Stomach (tissue), 9 donors: Measurements from ENCODE around the gene FYN. TPM values are rescaled to one million over a fixed set of nuclear protein-coding genes. Genes with fewer than 3 reads are reported as not detected.

Experiments
- DNase-seq, 2 donors: peaks; one replicate each; pipeline versions ENCODE4 v3.0.0 to v3.0.0-alpha.2; 2013 to 2019
- H3K27ac ChIP-seq, 5 donors: fragments of 200-600 bp in 4 of 5; sonication (generic) in 4 of 5; one replicate each; pipeline ENCODE4 v1.5.1; 2013 to 2019; ENCODE audit warnings: mild to moderate bottlenecking in 1 of 5, moderate library complexity in 1 of 5
- H3K27me3 ChIP-seq, 3 donors: fragments of 200-600 bp; sonication (generic); one replicate each; pipeline ENCODE4 v1.5.1; 2017 to 2019; ENCODE audit warnings: mixed run types in 1 of 3
- H3K36me3 ChIP-seq, 4 donors: fragments of 200-600 bp; sonication (generic); 1 replicate in 3 of 4; 2 replicates in 1 of 4; pipeline ENCODE4 v1.5.1; 2016 to 2019
- H3K4me1 ChIP-seq, 4 donors: fragments of 200-600 bp; sonication (generic); one replicate each; pipeline ENCODE4 v1.5.1; 2016 to 2019
- H3K4me3 ChIP-seq, 4 donors: fragments of 200-600 bp; sonication (generic) in 3 of 4; one replicate each; pipeline ENCODE4 v1.5.1; 2016 to 2019; ENCODE audit warnings: mild to moderate bottlenecking in 1 of 4
- H3K9me3 ChIP-seq, 4 donors: fragments of 200-600 bp; sonication (generic); one replicate each; pipeline ENCODE4 v1.5.1; 2016 to 2019
- CTCF ChIP-seq, 7 experiments: fragments of 450-650 bp in 4 of 7; fragments of 200-600 bp in 3 of 7; sonication (generic) in 3 of 7; IDR thresholded peaks; one replicate each; pipeline ENCODE4 v1.5.1; 2016 to 2019; ENCODE audit warnings: antibody characterized with exemption in 7 of 7, control low read depth in 2 of 7, mild to moderate bottlenecking in 1 of 7
- EP300 ChIP-seq: sonication (generic); formaldehyde crosslinking; IDR thresholded peaks from one replicate; pipeline ENCODE4 v1.6.1; 2017; ENCODE audit warnings: antibody characterized with exemption
- POLR2A ChIP-seq, 4 donors: fragments of 450-650 bp; IDR thresholded peaks; one replicate each; pipeline ENCODE4 v1.6.1; 2016; ENCODE audit warnings: antibody characterized with exemption in 4 of 4, control low read depth in 2 of 4, mild to moderate bottlenecking in 1 of 4, moderate library complexity in 1 of 4
- POLR2AphosphoS5 ChIP-seq, 3 donors: sonication (generic); formaldehyde crosslinking; IDR thresholded peaks; one replicate each; pipeline ENCODE4 v1.6.1; 2016; ENCODE audit warnings: antibody characterized with exemption in 3 of 3
- WGBS, 5 donors: extraction: QIAGEN DNeasy Blood & Tissue Kit in 3 of 5; methylation state at CpG; one replicate each; pipeline versions ENCODE4 v1.1.5 to v1.1.7; 2013 to 2018; 5-methylcytosine and 5-hydroxymethylcytosine counted together
- intact Hi-C: fragments of 100-400 bp; cut with DNase I; formaldehyde crosslinking; loops from one replicate; pipeline ENCODE4 v1.15.1; 2023; ENCODE audit warnings: low total_unique reads
- polyA plus RNA-seq, 3 donors: library from polyadenylated mRNA; stranded (reverse); fragments of 200-250 nt; gene quantifications; one replicate each; pipeline ENCODE4 v1.2.3, GENCODE V29; 2013
- total RNA-seq, 5 donors: library from RNA; depleted of rRNA; stranded (reverse); fragments of >200 nt; gene quantifications; one replicate each; pipeline versions ENCODE4 v1.1.0 to v1.2.3, GENCODE V29; 2014 to 2016
- donor health status: healthy with polysubstance abuse.
- donor health status: Bipolar disorder and iron deficiency.
- donor health status: healthy.

FYN gene
- total and polyA plus RNA-seq, 8 donors, result 8.4 to 146 (median 37.1) TPM

- Histone ChIP-seq H3K27me3 (no peaks in the 10 kb centered on the region), H3K4me3 (no peak overlapping the region), H3K9me3 (no peaks in the 10 kb centered on the region), H3K4me1 (peaks cover 0 to 31% (median 15%) of the 10 kb centered on the region in 4 donors), H3K36me3 (no peaks in the 10 kb centered on the region), H3K27ac (no peak overlapping the region)
- no peak for TF ChIP-seq CTCF (IDR thresholded peaks at IDR 0.05)
- TF ChIP-seq EP300, result no peak
- TF ChIP-seq POLR2A (IDR thresholded peaks at IDR 0.05), result no peak
- no peak for TF ChIP-seq POLR2AphosphoS5 (IDR thresholded peaks at IDR 0.05)
- WGBS, 5 donors, result 70 to 78% (median 76%) methylated on average over 4 of the region's 4 CpGs
- no peak for DNase-seq
- intact Hi-C loops, result no loop called here
Measured at GRCh38 chr6:111834356-111834755, 38.9 kb downstream of the FYN start.

- no peak for DNase-seq
- H3K4me1 ChIP-seq, result peaks cover 0 to 31% (median 10%) of the 10 kb centered on the region in 4 donors
- intact Hi-C loops, result no loop called here
- H3K27ac ChIP-seq, result peak overlapping the region in 2 of 5 donors; percentile 3 to 59
- H3K4me3 ChIP-seq, result no peak overlapping the region
- H3K27me3 ChIP-seq, result no peaks in the 10 kb centered on the region
- TF ChIP-seq CTCF (IDR thresholded peaks at IDR 0.05) (no peak), POLR2AphosphoS5 (IDR thresholded peaks at IDR 0.05) (no peak), POLR2A (IDR thresholded peaks at IDR 0.05) (no peak), EP300 (no peak)
- 80 to 95% (median 83%) methylated on average over 1 of the region's 1 CpG for WGBS, 5 donors
- H3K36me3 ChIP-seq, result no peaks in the 10 kb centered on the region
- no peaks in the 10 kb centered on the region for H3K9me3 ChIP-seq
Measured at GRCh38 chr6:111832833-111833418, 40.3 kb downstream of the FYN start.

DNA sequence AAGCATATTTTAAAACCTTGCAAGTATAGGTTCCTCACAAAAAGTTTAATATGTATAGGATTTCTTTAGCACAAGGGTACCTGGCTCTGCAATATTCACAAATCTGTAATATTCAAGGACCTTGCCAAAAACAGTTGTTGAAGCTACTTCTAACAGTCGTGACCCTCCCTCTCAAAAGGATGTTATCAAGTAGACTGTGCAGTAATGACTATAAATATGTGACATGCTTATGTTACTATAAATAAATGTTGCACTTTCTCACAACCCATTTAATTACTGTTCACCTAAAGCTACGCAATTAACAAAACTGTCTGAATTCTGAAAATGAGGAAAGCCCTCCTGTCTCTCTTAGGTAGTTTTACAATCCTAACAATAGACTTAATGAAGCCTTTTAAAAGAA, 41.8 kb downstream of the FYN start:
- Histone ChIP-seq H3K4me3 (no peak overlapping the region), H3K9me3 (no peaks in the 10 kb centered on the region), H3K27ac (no peak overlapping the region), H3K36me3 (no peaks in the 10 kb centered on the region), H3K27me3 (no peaks in the 10 kb centered on the region), H3K4me1 (peaks cover 0 to 31% (median 10%) of the 10 kb centered on the region in 4 donors)
- no peak for TF ChIP-seq CTCF (IDR thresholded peaks at IDR 0.05)
- no peak for TF ChIP-seq POLR2A (IDR thresholded peaks at IDR 0.05)
- no peak for TF ChIP-seq EP300
- TF ChIP-seq POLR2AphosphoS5 (IDR thresholded peaks at IDR 0.05), result no peak
- 66 to 89% (median 85%) methylated on average over 2 of the region's 2 CpGs for WGBS, 5 donors
- intact Hi-C loops, result no loop called here
- no peak for DNase-seq

DNA sequence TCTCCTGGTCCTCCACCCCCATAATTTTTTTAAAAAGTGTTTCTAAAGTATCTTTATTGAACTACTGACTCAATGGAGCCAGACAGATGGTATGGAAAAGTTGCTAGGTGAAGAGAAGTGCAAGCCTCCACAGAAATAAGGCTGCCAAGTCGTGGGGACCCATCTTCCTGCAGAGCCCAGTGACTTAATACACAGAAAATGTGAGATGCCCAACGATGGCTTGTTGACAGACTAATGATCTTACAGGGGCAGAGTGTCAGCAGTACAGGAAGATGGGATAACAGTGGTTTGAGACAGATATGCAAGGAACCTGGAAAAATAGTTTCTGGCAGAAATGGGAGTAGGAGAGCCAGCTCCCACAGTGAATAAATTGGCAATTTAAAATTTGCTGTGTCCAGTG, 43.3 kb downstream of the FYN start:
- Histone ChIP-seq H3K9me3 (no peaks in the 10 kb centered on the region), H3K27ac (no peak overlapping the region), H3K27me3 (no peaks in the 10 kb centered on the region), H3K36me3 (no peaks in the 10 kb centered on the region), H3K4me1 (peaks cover 0 to 27% (median 8%) of the 10 kb centered on the region in 4 donors), H3K4me3 (no peak overlapping the region)
- DNase-seq, result no peak
- TF ChIP-seq CTCF (IDR thresholded peaks at IDR 0.05), result no peak
- TF ChIP-seq EP300, result no peak
- TF ChIP-seq POLR2AphosphoS5 (IDR thresholded peaks at IDR 0.05), result no peak
- no peak for TF ChIP-seq POLR2A (IDR thresholded peaks at IDR 0.05)
- intact Hi-C loops, result no loop called here
- 50 to 69% (median 63%) methylated on average over 2 of the region's 2 CpGs for WGBS, 5 donors
